ENCODE data around the gene RNF121.
"Not testable (repeated sequence)": the region's sequence is repeated elsewhere in the genome, so short reads cannot be mapped to it uniquely, and the experiment has no call there.

Gene RNF121

DNA sequence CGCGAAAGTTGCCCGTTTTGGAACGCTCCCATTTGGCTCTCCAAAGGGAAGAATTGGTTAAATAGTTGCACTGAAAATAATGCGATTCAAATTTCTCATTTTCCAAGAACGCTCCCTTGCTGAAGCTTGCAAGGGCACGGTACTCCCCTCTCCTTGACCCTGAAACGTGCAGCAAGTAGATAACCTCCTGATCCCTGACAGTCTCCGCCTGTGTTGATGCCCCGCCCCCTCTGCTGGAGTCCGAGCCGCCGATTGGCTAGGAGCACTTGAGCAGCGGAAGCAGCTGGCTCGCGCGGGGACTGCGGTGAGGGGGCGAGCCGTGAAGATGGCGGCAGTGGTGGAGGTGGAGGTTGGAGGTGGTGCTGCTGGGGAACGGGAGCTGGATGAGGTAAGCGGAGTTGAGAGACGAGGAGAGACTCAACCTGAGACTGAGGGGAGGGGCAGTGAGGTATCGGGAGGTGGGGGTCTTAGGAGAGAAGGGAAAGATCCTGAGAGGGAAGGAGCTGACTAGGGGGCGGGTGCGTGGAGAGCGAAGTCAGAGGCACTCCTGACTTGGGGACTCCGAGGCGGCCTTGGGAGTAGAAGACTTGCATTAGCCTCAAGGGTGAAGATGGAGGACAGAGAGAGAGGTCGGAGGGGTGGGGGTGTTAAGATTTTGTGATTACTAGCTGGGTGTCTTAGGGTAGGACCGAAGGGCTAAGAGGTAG lies at the start of gene RNF121:
Gene RNF121, plus strand, starts transcription at position 310 of the 707 bp plus-strand sequence. Its CDS starts 16 bp downstream, at position 326.
- peak within 1 kb of the TSS; percentile 86 for H3K4me3 ChIP-seq (ENCODE audit: low read length)
- DNase-seq (ENCODE audit: low read depth) = peak; percentile 81
- TF ChIP-seq, protein P1, sequence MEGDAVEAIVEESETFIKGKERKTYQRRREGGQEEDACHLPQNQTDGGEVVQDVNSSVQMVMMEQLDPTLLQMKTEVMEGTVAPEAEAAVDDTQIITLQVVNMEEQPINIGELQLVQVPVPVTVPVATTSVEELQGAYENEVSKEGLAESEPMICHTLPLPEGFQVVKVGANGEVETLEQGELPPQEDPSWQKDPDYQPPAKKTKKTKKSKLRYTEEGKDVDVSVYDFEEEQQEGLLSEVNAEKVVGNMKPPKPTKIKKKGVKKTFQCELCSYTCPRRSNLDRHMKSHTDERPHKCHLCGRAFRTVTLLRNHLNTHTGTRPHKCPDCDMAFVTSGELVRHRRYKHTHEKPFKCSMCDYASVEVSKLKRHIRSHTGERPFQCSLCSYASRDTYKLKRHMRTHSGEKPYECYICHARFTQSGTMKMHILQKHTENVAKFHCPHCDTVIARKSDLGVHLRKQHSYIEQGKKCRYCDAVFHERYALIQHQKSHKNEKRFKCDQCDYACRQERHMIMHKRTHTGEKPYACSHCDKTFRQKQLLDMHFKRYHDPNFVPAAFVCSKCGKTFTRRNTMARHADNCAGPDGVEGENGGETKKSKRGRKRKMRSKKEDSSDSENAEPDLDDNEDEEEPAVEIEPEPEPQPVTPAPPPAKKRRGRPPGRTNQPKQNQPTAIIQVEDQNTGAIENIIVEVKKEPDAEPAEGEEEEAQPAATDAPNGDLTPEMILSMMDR (conservative IDR thresholded peaks at IDR 0.05; ENCODE audit: low read depth, low read length) = no peak

DNA sequence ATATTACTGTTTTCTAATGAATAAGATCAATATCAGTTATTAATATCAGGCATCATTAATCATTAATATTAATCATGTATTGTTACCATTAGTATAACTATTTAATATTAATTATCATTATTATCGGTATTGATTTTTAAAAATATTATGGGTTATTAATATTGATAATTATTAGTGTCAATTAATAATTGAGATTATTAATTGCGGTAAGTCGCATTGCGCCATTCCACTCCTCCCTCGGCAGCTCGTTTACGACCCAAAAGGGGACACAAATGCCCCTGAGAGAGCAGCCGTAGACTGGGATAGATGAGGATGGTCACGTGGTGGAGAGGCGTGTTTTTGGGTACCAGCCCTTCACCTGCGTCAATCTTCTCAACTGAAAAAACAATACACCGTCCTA lies 43.0 kb upstream of the RNF121 start:
- DNase-seq (ENCODE audit: low read depth); H3K4me3 ChIP-seq (ENCODE audit: low read length): not testable (repeated sequence)

DNA sequence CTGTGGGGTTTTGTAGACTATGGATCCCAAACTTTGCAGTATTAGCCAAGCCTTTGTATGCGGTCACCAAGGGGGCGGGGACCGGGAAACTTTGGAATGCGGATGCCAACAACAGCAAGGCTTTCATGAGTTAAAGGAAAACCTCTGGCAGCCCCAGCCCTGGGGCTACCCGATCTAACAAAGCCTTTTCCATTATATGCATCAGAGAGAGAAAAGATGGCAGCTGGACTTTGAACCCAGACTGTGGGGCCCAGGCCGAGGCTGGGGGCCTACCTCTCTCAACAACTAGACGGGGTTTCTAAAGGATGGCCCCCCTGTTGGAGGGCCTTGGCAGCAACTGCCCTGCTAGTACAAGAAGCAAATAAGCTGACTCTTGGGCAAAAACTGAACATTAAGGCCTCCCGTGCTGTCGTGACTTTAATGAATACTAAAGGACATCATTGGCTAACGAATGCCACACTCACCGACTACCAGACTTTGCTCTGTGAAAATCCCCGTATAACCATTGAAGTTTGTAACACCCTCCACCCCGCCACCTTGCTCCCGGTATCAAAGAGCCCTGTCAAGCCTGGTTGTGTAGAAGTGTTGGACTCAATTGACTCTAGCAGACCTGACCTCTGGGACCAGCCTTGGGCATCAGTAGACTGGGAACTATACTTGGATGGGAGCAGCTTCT lies 40.4 kb upstream of the RNF121 start:
- not testable (repeated sequence) for H3K4me3 ChIP-seq (ENCODE audit: low read length); DNase-seq (ENCODE audit: low read depth)

DNA sequence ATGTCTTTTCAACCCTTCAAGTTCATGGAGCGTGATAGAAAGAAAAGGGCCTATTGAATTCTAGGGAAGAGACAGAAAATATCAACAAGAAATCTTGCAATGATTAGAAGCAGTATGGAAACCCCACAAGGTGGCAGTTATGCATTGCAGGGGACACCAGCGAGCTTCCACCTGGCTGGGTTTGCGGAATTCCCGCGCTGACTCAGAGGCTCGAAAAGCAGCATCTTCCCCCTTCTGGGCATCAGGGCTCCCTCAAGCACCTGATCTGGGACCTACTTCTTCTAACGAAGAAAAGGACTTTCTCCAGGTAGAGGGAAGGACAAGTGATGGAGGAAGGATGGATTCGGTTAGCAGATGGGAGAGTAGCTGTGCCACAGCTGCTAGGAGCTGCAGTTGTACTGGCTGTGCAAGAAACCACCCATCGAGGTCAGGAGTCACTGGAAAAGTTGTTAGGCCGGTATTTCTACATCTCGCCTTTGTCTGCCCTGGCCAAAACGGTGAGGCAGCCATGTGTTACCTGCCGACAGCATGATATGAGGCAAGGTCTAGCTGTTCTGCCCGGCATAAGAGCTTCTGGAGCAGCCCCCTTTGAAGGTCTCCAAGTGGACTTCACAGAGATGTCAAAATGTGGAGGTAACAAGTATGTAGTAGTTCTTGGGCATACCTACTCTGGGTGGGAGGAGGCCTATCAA lies 39.5 kb upstream of the RNF121 start:
- not testable (repeated sequence) for DNase-seq (ENCODE audit: low read depth); H3K4me3 ChIP-seq (ENCODE audit: low read length)

DNA sequence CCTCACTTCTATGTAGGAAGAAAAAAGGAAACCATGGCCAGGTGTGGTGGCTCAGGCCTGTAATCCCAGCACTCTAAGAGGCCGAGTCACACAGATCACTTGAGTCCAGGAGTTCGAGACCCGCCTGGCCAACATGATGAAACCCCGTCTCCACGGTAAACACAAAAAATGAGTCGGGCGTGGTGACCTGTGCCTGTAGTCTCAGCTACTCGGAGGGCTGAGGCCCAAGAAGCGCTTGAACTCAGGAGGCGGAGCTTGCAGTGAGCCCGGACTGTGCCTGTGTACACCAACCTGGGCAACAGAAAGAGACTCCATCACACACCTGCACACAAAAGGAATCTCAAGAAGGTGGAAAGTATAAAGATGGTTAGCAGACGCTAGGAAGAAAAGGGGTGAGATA lies 32.9 kb upstream of the RNF121 start:
- TF ChIP-seq, protein P1 (conservative IDR thresholded peaks at IDR 0.05; ENCODE audit: low read depth, low read length) = no peak
- H3K4me3 ChIP-seq (ENCODE audit: low read length) = no peak overlapping the region
- no peak for DNase-seq (ENCODE audit: low read depth)

DNA sequence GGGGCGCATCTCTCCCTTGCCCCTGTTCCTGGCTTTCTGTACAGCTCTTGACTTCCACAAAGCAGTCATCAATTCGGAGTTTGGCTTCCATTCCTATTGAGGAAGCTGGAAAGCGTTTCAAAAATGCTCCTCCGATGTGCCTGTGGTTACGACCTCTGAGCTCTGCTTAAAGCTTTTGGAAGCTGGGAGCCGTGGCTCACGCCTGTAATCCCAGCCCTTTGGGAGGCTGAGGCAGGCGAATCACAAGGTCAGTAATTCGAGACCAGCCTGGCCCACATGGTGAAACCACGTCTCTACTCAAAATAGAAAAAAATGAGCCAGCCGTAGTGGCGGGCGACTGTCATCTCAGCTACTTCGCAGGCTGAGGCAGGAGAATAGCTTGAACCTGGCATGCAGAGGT lies 27.7 kb upstream of the RNF121 start:
- H3K4me3 ChIP-seq (ENCODE audit: low read length) = not testable (repeated sequence)
- DNase-seq (ENCODE audit: low read depth) = peak; percentile 5

DNA sequence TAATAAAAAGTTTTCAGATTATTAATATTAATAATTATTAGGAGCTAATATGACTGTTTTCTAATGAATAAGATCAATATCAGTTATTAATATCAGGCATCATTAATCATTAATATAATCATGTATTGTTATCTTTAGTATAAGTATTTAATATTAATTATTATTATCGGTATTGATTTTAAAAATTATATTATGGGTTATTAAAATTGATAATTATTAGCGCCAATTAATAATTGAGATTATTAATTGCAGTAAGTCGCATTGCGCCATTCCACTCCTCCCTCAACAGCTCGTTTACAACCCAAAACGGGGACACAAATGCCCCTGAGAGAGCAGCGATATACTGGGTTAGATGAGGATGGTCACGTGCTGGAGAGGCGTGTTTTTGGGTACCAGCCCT lies 20.6 kb upstream of the RNF121 start:
- H3K4me3 ChIP-seq (ENCODE audit: low read length) = no peak overlapping the region
- DNase-seq (ENCODE audit: low read depth) = no peak
- TF ChIP-seq, protein P1 (conservative IDR thresholded peaks at IDR 0.05; ENCODE audit: low read depth, low read length) = no peak

DNA sequence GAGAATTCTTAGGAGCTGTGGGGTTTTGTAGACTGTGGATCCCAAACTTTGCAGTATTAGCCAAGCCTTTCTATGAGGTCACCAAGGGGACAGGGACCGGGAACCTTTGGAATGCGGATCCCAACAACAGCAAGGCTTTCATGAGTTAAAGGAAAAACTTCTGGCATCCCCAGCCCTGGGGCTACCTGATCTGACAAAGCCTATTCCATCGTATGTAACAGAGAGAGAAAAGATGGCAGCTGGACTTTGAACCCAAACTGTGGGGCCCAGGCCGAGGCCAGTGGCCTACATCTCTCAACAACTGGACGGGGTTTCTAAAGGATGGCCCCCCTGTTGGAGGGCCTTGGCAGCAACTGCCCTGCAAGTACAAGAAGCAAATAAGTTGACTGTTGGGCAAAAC lies 18.1 kb upstream of the RNF121 start:
- DNase-seq (ENCODE audit: low read depth) = not testable (repeated sequence)

DNA sequence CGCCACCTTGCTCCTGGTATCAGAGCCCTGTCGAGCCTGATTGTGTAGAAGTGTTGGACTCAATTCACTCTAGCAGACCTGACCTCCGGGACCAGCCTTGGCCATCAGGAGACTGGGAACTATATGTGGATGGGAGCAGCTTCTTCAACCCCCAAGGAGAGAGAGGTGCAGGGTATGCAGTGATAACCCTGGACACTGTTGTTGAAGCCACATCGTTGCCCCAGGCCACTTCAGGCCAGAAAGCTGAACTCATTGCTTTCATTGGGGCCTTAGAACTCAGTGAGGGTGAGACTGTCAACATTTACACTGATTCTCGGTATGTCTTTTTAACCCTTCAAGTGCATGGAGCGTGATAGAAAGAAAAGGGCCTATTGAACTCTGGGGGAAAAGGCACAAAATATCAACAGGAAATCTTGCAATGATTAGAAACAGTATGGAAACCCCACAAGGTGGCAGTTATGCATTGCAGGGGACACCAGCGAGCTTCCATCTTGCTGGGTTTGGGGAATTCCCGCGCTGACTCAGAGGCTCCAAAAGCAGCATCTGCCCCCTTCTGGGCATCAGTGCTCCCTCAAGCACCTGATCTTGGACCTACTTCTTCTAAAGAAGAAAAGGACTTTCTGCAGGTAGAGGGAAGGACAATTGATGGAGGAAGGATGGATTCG lies 17.4 kb upstream of the RNF121 start:
- not testable (repeated sequence) for DNase-seq (ENCODE audit: low read depth); H3K4me3 ChIP-seq (ENCODE audit: low read length)

More for the DNA sequence above, 18.1 kb upstream of the RNF121 start:
- not testable (repeated sequence) for H3K4me3 ChIP-seq (ENCODE audit: low read length)

DNA sequence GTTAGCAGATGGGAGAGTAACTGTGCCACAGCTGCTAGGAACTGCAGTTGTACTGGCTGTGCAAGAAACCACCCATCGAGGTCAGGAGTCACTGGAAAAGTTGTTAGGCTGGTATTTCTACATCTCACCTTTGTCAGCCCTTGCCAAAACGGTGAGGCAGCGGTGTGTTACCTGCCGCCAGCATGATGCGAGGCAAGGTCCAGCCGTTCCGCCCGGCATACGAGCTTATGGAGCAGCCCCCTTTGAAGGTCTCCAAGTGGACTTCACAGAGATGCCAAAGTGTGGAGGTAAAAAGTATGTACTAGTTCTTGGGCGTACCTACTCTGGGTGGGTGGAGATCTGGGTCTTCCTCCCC lies 16.9 kb upstream of the RNF121 start:
- DNase-seq (ENCODE audit: low read depth) = not testable (repeated sequence)

More for the DNA sequence above, 16.9 kb upstream of the RNF121 start:
- H3K4me3 ChIP-seq (ENCODE audit: low read length) = not testable (repeated sequence)
